Measurements from ENCODE around the gene BCL2L13. TPM values are rescaled to one million over a fixed set of nuclear protein-coding genes. Genes with fewer than 3 reads are reported as not detected.

BCL2L13 gene, protein sequence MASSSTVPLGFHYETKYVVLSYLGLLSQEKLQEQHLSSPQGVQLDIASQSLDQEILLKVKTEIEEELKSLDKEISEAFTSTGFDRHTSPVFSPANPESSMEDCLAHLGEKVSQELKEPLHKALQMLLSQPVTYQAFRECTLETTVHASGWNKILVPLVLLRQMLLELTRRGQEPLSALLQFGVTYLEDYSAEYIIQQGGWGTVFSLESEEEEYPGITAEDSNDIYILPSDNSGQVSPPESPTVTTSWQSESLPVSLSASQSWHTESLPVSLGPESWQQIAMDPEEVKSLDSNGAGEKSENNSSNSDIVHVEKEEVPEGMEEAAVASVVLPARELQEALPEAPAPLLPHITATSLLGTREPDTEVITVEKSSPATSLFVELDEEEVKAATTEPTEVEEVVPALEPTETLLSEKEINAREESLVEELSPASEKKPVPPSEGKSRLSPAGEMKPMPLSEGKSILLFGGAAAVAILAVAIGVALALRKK
- 42.6 TPM for total RNA-seq (ENCODE audit: unreplicated experiment)
- long read RNA-seq, full-length matches to known transcripts: 6 of 12 reads
- long read RNA-seq, partial matches to known transcripts: 1 of 12 reads
- long read RNA-seq, other reads (novel, unspliced or antisense): 5 of 12 reads

DNA sequence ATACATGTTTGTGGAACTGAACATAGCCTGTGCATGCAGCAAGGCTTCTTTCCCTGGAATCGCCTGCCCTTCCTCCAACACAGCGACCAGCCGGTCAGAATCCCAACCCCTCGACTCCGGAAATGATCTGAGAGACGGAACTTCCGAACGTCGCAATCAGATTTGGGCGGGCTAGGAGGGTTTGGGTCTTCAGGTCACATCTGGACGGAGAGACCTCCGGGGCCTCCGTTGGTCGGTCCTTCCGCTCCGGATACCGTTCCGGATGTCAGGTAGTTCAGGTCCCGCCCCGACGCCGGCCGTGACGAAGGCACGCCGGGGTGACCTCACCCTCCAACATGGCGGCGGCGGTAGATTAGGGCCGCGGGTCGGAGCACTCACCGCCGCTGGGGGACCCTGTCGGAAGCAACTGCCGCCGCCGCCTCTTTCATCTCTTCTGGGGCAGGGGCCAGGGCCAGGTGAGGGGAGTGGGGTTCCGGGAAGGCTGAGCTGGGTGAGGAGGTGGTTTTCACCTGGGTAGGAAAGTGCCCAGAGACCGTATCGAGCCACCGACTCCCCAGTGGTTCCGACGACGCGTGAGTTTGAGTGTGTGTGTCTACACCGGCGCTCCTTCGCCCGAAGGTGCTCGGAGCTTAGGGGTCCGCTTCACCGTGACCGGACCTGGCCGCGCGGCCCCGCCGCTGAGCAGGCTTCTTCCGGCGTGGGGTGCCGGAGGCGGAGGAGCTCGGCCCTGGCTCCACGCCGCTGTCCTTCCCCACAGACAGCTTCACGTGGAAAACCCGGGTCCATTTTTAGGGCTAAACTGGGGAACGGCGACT is at the start of gene BCL2L13:
Gene BCL2L13 (plus strand): TSS at position 326 of the 815 bp plus-strand sequence. CDS start 16,955 bp downstream, outside the sequence.
- H3K36me3 Mint-ChIP-seq (ENCODE audit: unreplicated experiment): no peaks in the 10 kb centered on the region
- H3K9me3 Mint-ChIP-seq (ENCODE audit: unreplicated experiment): peaks cover 5% of the 10 kb centered on the region
- peak within 1 kb of the TSS; percentile 98 for H3K4me3 Mint-ChIP-seq (ENCODE audit: unreplicated experiment)
- DNase-seq: peak; percentile 90
- peaks cover 7% of the 10 kb centered on the region for H3K4me1 Mint-ChIP-seq (ENCODE audit: low read depth, unreplicated experiment)
- peaks cover 4% of the 10 kb centered on the region for H3K27me3 Mint-ChIP-seq (ENCODE audit: unreplicated experiment)
- H3K27ac Mint-ChIP-seq (ENCODE audit: unreplicated experiment): peak within 1 kb of the TSS; percentile 99
- TF ChIP-seq, protein P1, sequence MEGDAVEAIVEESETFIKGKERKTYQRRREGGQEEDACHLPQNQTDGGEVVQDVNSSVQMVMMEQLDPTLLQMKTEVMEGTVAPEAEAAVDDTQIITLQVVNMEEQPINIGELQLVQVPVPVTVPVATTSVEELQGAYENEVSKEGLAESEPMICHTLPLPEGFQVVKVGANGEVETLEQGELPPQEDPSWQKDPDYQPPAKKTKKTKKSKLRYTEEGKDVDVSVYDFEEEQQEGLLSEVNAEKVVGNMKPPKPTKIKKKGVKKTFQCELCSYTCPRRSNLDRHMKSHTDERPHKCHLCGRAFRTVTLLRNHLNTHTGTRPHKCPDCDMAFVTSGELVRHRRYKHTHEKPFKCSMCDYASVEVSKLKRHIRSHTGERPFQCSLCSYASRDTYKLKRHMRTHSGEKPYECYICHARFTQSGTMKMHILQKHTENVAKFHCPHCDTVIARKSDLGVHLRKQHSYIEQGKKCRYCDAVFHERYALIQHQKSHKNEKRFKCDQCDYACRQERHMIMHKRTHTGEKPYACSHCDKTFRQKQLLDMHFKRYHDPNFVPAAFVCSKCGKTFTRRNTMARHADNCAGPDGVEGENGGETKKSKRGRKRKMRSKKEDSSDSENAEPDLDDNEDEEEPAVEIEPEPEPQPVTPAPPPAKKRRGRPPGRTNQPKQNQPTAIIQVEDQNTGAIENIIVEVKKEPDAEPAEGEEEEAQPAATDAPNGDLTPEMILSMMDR (IDR thresholded peaks at IDR 0.05; ENCODE audit: partially characterized antibody, unreplicated experiment): no peak

DNA sequence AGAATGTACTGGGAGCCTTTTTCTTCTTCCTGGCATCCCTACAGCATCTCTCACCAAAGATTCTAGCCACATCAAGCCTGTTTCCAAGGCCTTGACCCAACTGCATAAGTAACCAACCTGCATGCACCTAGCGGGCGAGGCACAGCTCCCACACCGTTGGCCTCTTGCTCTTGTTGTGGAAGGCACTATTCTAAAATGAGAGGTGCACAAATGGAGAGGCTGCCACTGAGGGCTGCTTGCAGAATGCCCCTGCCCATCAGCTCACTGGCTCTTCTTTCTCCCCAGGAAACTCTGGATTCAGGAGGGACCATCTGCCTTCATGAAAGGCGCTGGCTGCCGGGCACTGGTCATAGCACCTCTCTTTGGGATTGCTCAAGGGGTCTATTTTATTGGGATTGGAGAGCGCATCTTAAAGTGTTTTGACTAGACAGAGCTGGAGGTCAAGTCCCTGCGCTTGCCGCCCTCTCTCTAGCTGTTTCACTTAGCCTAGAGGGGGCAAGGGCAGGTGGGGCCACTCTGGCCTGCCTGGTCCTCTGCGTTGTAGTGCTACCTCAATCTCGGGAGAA is 48.7 kb upstream of the BCL2L13 start:
- DNase-seq: no peak
- Mint-ChIP-seq H3K27me3 (ENCODE audit: unreplicated experiment) (peaks cover 6% of the 10 kb centered on the region), H3K4me1 (ENCODE audit: low read depth, unreplicated experiment) (peaks cover 15% of the 10 kb centered on the region), H3K9me3 (ENCODE audit: unreplicated experiment) (peaks cover 6% of the 10 kb centered on the region), H3K27ac (ENCODE audit: unreplicated experiment) (peak overlapping the region; percentile 62), H3K4me3 (ENCODE audit: unreplicated experiment) (no peak overlapping the region), H3K36me3 (ENCODE audit: unreplicated experiment) (no peaks in the 10 kb centered on the region)
- TF ChIP-seq, protein P1 (IDR thresholded peaks at IDR 0.05; ENCODE audit: partially characterized antibody, unreplicated experiment): no peak

DNA sequence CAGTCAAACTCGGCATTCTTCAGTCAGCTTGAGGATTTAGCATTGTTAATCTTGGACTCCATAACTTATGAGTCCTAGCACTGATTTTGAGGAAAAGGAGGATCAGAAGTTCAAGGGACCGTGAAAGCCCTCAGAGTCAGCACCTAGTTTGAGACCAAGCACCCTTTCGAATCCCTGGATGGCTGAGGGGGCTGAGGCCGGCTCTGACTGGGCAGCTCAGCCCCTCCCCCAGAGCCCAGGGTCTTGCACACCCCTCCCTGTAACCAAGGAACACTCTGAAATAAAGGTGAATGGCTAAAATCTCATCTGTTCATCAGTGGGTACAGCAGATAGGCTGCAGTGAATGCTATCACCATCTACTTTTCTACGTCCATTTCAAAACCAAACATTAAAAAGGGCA is 48.0 kb upstream of the BCL2L13 start:
- Mint-ChIP-seq H3K36me3 (ENCODE audit: unreplicated experiment) (no peaks in the 10 kb centered on the region), H3K4me3 (ENCODE audit: unreplicated experiment) (no peak overlapping the region), H3K4me1 (ENCODE audit: low read depth, unreplicated experiment) (peaks cover 15% of the 10 kb centered on the region), H3K9me3 (ENCODE audit: unreplicated experiment) (peaks cover 6% of the 10 kb centered on the region), H3K27ac (ENCODE audit: unreplicated experiment) (no peak overlapping the region), H3K27me3 (ENCODE audit: unreplicated experiment) (peaks cover 6% of the 10 kb centered on the region)
- TF ChIP-seq, protein P1 (IDR thresholded peaks at IDR 0.05; ENCODE audit: partially characterized antibody, unreplicated experiment): no peak
- no peak for DNase-seq

DNA sequence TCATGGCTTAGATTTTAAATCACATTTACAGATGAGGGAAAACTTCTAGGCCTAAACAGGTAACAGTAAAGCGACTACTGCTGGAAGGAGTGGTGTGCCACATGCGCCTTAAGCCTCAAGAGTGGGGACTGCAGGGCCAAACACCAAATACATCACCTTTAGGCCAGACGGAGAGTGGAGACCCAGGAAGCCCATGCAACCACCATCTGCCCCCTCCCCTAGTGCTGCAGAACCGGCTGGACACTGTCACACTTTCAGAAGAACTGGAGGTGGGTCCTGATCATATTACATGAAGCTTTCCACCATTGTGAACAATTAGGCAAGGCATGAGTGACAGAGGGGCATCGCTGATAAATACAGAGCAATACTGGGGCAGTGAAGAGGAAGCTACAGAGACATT is 46.4 kb upstream of the BCL2L13 start:
- peaks cover 6% of the 10 kb centered on the region for H3K27me3 Mint-ChIP-seq (ENCODE audit: unreplicated experiment)
- H3K9me3 Mint-ChIP-seq (ENCODE audit: unreplicated experiment): peaks cover 12% of the 10 kb centered on the region
- peak overlapping the region; percentile 84 for H3K27ac Mint-ChIP-seq (ENCODE audit: unreplicated experiment)
- no peak overlapping the region for H3K4me3 Mint-ChIP-seq (ENCODE audit: unreplicated experiment)
- DNase-seq: no peak
- H3K36me3 Mint-ChIP-seq (ENCODE audit: unreplicated experiment): peaks cover 7% of the 10 kb centered on the region
- H3K4me1 Mint-ChIP-seq (ENCODE audit: low read depth, unreplicated experiment): peaks cover 12% of the 10 kb centered on the region
- TF ChIP-seq, protein P1 (IDR thresholded peaks at IDR 0.05; ENCODE audit: partially characterized antibody, unreplicated experiment): no peak
